IPS DF 4.7 (cell line): ENCODE data around the gene TMEM258.

Experiments used
- DNase-seq: peaks from one replicate; pipeline ENCODE4 v3.0.0-alpha.2; 2013; ENCODE audit warnings: low spot score; ENCODE audit errors: extremely low read depth

TMEM258 gene

GRCh38 chr11:61797263-61797944 is 5.0 kb upstream of the TMEM258 start:
- no peak for DNase-seq

GRCh38 chr11:61795876-61796526 is 3.6 kb upstream of the TMEM258 start:
- DNase-seq, result no peak

GRCh38 chr11:61795459-61795858 is 3.1 kb upstream of the TMEM258 start:
- no peak for DNase-seq

GRCh38 chr11:61794579-61794978 is 2.2 kb upstream of the TMEM258 start:
- DNase-seq, result no peak

GRCh38 chr11:61793829-61794204 is 1.4 kb upstream of the TMEM258 start:
- DNase-seq, result no peak

GRCh38 chr11:61793083-61793828 is 857 bp upstream of the TMEM258 start:
- DNase-seq, result no peak

- no peak for DNase-seq
Measured at GRCh38 chr11:61791737-61792309, 576 bp downstream of the TMEM258 start.

GRCh38 chr11:61787928-61788491 is 4.4 kb downstream of the TMEM258 start:
- no peak for DNase-seq

- no peak for DNase-seq
Measured at GRCh38 chr11:61785837-61786402, 6.5 kb downstream of the TMEM258 start.

GRCh38 chr11:61784506-61784805 is 7.9 kb downstream of the TMEM258 start:
- no peak for DNase-seq

GRCh38 chr11:61783717-61784505 is 8.5 kb downstream of the TMEM258 start:
- no peak for DNase-seq

GRCh38 chr11:61782841-61783240 is 9.6 kb downstream of the TMEM258 start:
- DNase-seq, result no peak

- no peak for DNase-seq
Measured at GRCh38 chr11:61782299-61782698, 10.1 kb downstream of the TMEM258 start.

GRCh38 chr11:61781585-61781984 is 10.8 kb downstream of the TMEM258 start:
- no peak for DNase-seq

GRCh38 chr11:61780581-61781162 is 11.7 kb downstream of the TMEM258 start:
- no peak for DNase-seq

GRCh38 chr11:61779666-61780525 is 12.5 kb downstream of the TMEM258 start:
- no peak for DNase-seq

- no peak for DNase-seq
Measured at GRCh38 chr11:61778920-61779650, 13.3 kb downstream of the TMEM258 start.

- DNase-seq, result no peak
Measured at GRCh38 chr11:61778357-61778886, 14.0 kb downstream of the TMEM258 start.
